GM23248 (cell line): ENCODE data around the gene PPP1R3E.

Experiments used
- EZH2 ChIP-seq: fragments of 200-600 bp; sonication (generic); IDR thresholded peaks from 2 replicates; pipeline ENCODE4 v1.6.1; 2018; ENCODE audit warnings: antibody characterized with exemption, mild to moderate bottlenecking; ENCODE audit not compliant: insufficient read depth, poor library complexity, severe bottlenecking
- EZH2phosphoT487 ChIP-seq: fragments of 200-600 bp; sonication (generic); IDR thresholded peaks from 2 replicates; pipeline ENCODE4 v1.6.1; 2018; ENCODE audit warnings: antibody characterized with exemption, moderate library complexity, mild to moderate bottlenecking, low read depth; ENCODE audit not compliant: insufficient read depth

- TF ChIP-seq EZH2phosphoT487 (no peak), EZH2 (no peak)
Measured at GRCh38 chr14:23286020-23286901, 16.4 kb downstream of the PPP1R3E start, which contains the start of gene HOMEZ.
